B cell (primary cell): Measurements from ENCODE around the gene ATXN1. TPM values are rescaled to one million over a fixed set of nuclear protein-coding genes. Genes with fewer than 3 reads are reported as not detected.

ENCODE experiments used
- ATAC-seq: fragments of 200-7000 bp; cut with Tn5 transposase; one replicate; pipeline ENCODE4 v1.10.0; 2021; ENCODE audit warnings: low read depth, mild to moderate bottlenecking, moderate number of reproducible peaks, moderate library complexity
- CTCF ChIA-PET: fragments of 350-600 bp; sonication (Branson Sonifier 250); formaldehyde crosslinking; loops from one replicate; lab custom pipeline; 2021; ENCODE audit warnings: antibody characterized with exemption, inconsistent platforms; lab: Charles Lee
- POLR2A ChIA-PET: fragments of 350-600 bp; sonication (Branson Sonifier 250); formaldehyde crosslinking; loops from one replicate; lab custom pipeline; 2021; ENCODE audit warnings: antibody characterized with exemption; lab: Charles Lee
- DNase-seq: peaks from one replicate; pipeline ENCODE4 v3.0.0; 2013
- H2AFZ ChIP-seq: 2 replicates; pipeline ENCODE4 v1.6.1; 2012; ENCODE audit warnings: mild to moderate bottlenecking, low read depth, low read length; ENCODE audit not compliant: insufficient read depth, poor library complexity, severe bottlenecking
- H3K27ac ChIP-seq, 2 donors: 1 replicate in 1 of 2; 2 replicates in 1 of 2; pipeline ENCODE4 v1.5.1; 2012 to 2013; ENCODE audit warnings: low read length in 2 of 2, mild to moderate bottlenecking in 2 of 2, moderate library complexity in 1 of 2
- H3K27me3 ChIP-seq, 4 experiments: fragments of 200-600 bp in 1 of 4; sonication (generic) in 1 of 4; replicated peaks in 1 of 4; 1 replicate in 2 of 4; 2 replicates in 2 of 4; pipeline versions ENCODE4 v1.6.1 to v1.7.0; 2013 to 2016; ENCODE audit warnings: low read length in 3 of 4, mild to moderate bottlenecking in 2 of 4, mixed read lengths in 1 of 4, moderate library complexity in 1 of 4; ENCODE audit not compliant: insufficient read depth in 4 of 4, control insufficient read depth in 3 of 4; ENCODE audit errors: control extremely low read depth in 1 of 4
- H3K36me3 ChIP-seq, 2 experiments: replicated peaks in 1 of 2; 1 replicate in 1 of 2; 2 replicates in 1 of 2; pipeline versions ENCODE4 v1.6.1 to v1.7.1; 2013; ENCODE audit warnings: low read length in 1 of 2; ENCODE audit not compliant: insufficient read depth in 2 of 2, control insufficient read depth in 1 of 2; ENCODE audit errors: control extremely low read depth in 1 of 2, extremely low read depth in 1 of 2
- H3K4me1 ChIP-seq, 2 donors: fragments of 200-600 bp in 1 of 2; sonication (generic) in 1 of 2; 1 replicate in 1 of 2; 2 replicates in 1 of 2; pipeline versions ENCODE4 v1.5.1 to v1.6.1; 2013 to 2017; ENCODE audit warnings: low read length in 2 of 2; ENCODE audit not compliant: control insufficient read depth in 2 of 2, insufficient read depth in 2 of 2
- H3K4me2 ChIP-seq: replicated peaks from 2 replicates; pipeline ENCODE3; 2012; ENCODE audit warnings: mild to moderate bottlenecking, low read depth, low read length; ENCODE audit not compliant: poor library complexity, severe bottlenecking
- H3K4me3 ChIP-seq, 5 experiments: fragments of 200-600 bp in 1 of 5; sonication (generic) in 1 of 5; 1 replicate in 3 of 5; 2 replicates in 2 of 5; pipeline versions ENCODE4 v1.5.1 to v1.7.0; 2011 to 2016; ENCODE audit warnings: low read length in 4 of 5, mild to moderate bottlenecking in 4 of 5, low read depth in 2 of 5, control low read depth in 1 of 5, moderate library complexity in 1 of 5; ENCODE audit not compliant: insufficient read depth in 1 of 5; ENCODE audit errors: control extremely low read depth in 1 of 5, extremely low read depth in 1 of 5
- H3K79me2 ChIP-seq: fragments of 200-600 bp; sonication (generic); one replicate; pipeline ENCODE4 v1.6.0; 2016; ENCODE audit warnings: low read length; ENCODE audit not compliant: control insufficient read depth, insufficient read depth
- H3K9ac ChIP-seq: fragments of 200-600 bp; sonication (generic); 2 replicates; pipeline ENCODE4 v1.6.1; 2017; ENCODE audit warnings: mild to moderate bottlenecking, low read length, moderate library complexity
- H3K9me3 ChIP-seq, 3 donors: one replicate each; pipeline versions ENCODE4 v1.6.1 to v1.7.1; 2013; ENCODE audit warnings: low read length in 2 of 3; ENCODE audit not compliant: control insufficient read depth in 2 of 3, insufficient read depth in 1 of 3; ENCODE audit errors: control extremely low read depth in 1 of 3
- H4K20me1 ChIP-seq: 2 replicates; pipeline ENCODE4 v1.6.0; 2012; ENCODE audit warnings: mild to moderate bottlenecking, low read length; ENCODE audit not compliant: insufficient read depth, control insufficient read depth, poor library complexity, severe bottlenecking
- H3K27ac Mint-ChIP-seq: one replicate; pipeline ENCODE4 v1.8.0; 2021; ENCODE audit warnings: mixed read lengths
- H3K27me3 Mint-ChIP-seq: one replicate; pipeline ENCODE4 v1.8.0; 2021; ENCODE audit warnings: mixed read lengths
- H3K4me1 Mint-ChIP-seq: one replicate; pipeline ENCODE4 v1.8.0; 2021; ENCODE audit warnings: mixed read lengths
- H3K4me3 Mint-ChIP-seq: one replicate; pipeline ENCODE4 v1.8.0; 2021; ENCODE audit warnings: mixed read lengths
- H3K9me3 Mint-ChIP-seq: one replicate; pipeline ENCODE4 v1.8.0; 2022; ENCODE audit warnings: mixed read lengths; ENCODE audit not compliant: insufficient read depth
- CTCF ChIP-seq: fragments of 200-600 bp; IDR thresholded peaks from one replicate; pipeline ENCODE4 v1.8.0; 2022; ENCODE audit warnings: antibody characterized with exemption, mild to moderate bottlenecking
- EZH2 ChIP-seq: IDR thresholded peaks from 2 replicates; pipeline ENCODE4 v1.6.1; 2012; ENCODE audit warnings: borderline replicate concordance, low read depth, mild to moderate bottlenecking, moderate library complexity, low read length; ENCODE audit not compliant: insufficient read depth, poor library complexity, severe bottlenecking
- WGBS: methylation state at CpG from one replicate; pipeline ENCODE4 v1.1.5; 2013; ENCODE audit warnings: missing lambda C conversion rate; ENCODE audit not compliant: insufficient coverage; 5-methylcytosine and 5-hydroxymethylcytosine counted together
- intact Hi-C: fragments of 100-400 bp; cut with micrococcal nuclease; formaldehyde crosslinking; loops from one replicate; pipeline ENCODE4 v1.10.0; 2022
- polyA plus RNA-seq: library from polyadenylated mRNA; depleted of rRNA; stranded (reverse); fragments of >200 nt; gene quantifications from 2 replicates; pipeline ENCODE4 v1.2.3, GENCODE V29; 2012
- total RNA-seq, 2 donors: library from RNA; stranded (reverse); fragments of 120-200 nt in 1 of 2; gene quantifications; 1 replicate in 1 of 2; 2 replicates in 1 of 2; pipeline versions ENCODE4 v1.2.3 to v1.2.4, GENCODE V29; 2013 to 2022

The ATXN1 gene
- total and polyA plus RNA-seq, 2 donors (not counting 1 experiment from before 2014, with no cell fraction given) = 5.7 to 63.8 TPM

GRCh38 chr6:16313732-16314131 lies 447.5 kb downstream of the ATXN1 start:
- ChIA-PET POLR2A (no interaction called here), CTCF (interaction anchor here (0.7 to 1.8 kb wide), 5 partner anchors 10 to 457 kb away, joined by 3 to 6 read pairs (median 3); no protein-coding TSS in a partner anchor)
- DNase-seq (no peak), ATAC-seq (no peak)
- no peaks in the 10 kb centered on the region for H3K9me3 Mint-ChIP-seq
- H3K27me3 Mint-ChIP-seq = no peaks in the 10 kb centered on the region
- no peak for TF ChIP-seq CTCF
- no peak for TF ChIP-seq EZH2
- H3K27ac ChIP-seq = no peak overlapping the region
- H3K9me3 ChIP-seq = no peaks in the 10 kb centered on the region
- no peak overlapping the region for H3K27ac Mint-ChIP-seq
- H3K4me1 Mint-ChIP-seq = peaks cover 4% of the 10 kb centered on the region
- H3K4me3 Mint-ChIP-seq = no peak overlapping the region
- no peaks in the 10 kb centered on the region for H3K79me2 ChIP-seq
- WGBS = 100% methylated on average over 5 of the region's 9 CpGs
- H3K4me1 ChIP-seq = peaks cover 0 to 6% of the 10 kb centered on the region in 2 donors
- no peak overlapping the region for H2AFZ ChIP-seq
- no peak overlapping the region for H3K9ac ChIP-seq
- H4K20me1 ChIP-seq = no peaks in the 10 kb centered on the region
- H3K36me3 ChIP-seq = no peaks in the 10 kb centered on the region
- intact Hi-C loops = no loop called here
- no peak overlapping the region for H3K4me3 ChIP-seq
- no peaks in the 10 kb centered on the region for H3K27me3 ChIP-seq
- no peak overlapping the region for H3K4me2 ChIP-seq

DNA sequence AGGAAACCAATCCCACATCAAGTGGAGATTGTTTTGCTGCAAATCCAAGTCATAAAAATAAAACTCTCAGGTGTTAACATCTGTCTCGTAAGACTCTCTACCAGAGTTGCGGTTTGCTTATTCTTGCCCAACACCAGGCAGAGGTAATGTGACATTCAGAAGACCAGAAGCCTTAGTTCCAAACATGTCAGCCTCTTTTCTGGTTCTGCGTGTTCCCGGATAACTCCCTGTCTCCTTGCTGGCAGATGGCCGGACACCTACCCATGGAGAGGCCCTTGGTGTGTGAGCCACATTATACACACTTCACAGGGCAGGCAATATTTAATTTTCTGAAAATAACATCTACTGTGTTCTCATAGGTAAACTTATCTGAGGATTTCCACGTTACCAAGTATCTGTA lies 449.5 kb downstream of the ATXN1 start:
- WGBS = 97% methylated on average over 4 of the region's 6 CpGs
- no peak overlapping the region for H3K27ac ChIP-seq
- H3K27me3 Mint-ChIP-seq = no peaks in the 10 kb centered on the region
- H3K4me3 ChIP-seq = no peak overlapping the region
- H3K27ac Mint-ChIP-seq = no peak overlapping the region
- H2AFZ ChIP-seq = no peak overlapping the region
- no peak overlapping the region for H3K4me2 ChIP-seq
- ATAC-seq (no peak), DNase-seq (no peak)
- H3K4me3 Mint-ChIP-seq = no peak overlapping the region
- no peak overlapping the region for H3K9ac ChIP-seq
- TF ChIP-seq EZH2 = no peak
- TF ChIP-seq CTCF = no peak
- POLR2A ChIA-PET = no interaction called here
- H3K36me3 ChIP-seq = no peaks in the 10 kb centered on the region
- no peaks in the 10 kb centered on the region for H4K20me1 ChIP-seq
- H3K79me2 ChIP-seq = no peaks in the 10 kb centered on the region
- H3K27me3 ChIP-seq = no peaks in the 10 kb centered on the region
- H3K9me3 ChIP-seq = no peaks in the 10 kb centered on the region
- intact Hi-C loops = no loop called here
- CTCF ChIA-PET = interaction anchor here (1.0 kb wide), 1 partner anchor 464 kb away, joined by 3 read pairs; no protein-coding TSS in a partner anchor
- no peaks in the 10 kb centered on the region for H3K9me3 Mint-ChIP-seq
- H3K4me1 Mint-ChIP-seq = peaks cover 4% of the 10 kb centered on the region
- peaks cover 0 to 5% of the 10 kb centered on the region in 2 donors for H3K4me1 ChIP-seq
